GM18499 (cell line): ENCODE data around the gene MC1R.
"Not testable (repeated sequence)": the region's sequence is repeated elsewhere in the genome, so short reads cannot be mapped to it uniquely, and the experiment has no call there.

Experiments used
- ATAC-seq: cut with Tn5 transposase; IDR thresholded peaks from one replicate; pipeline ENCODE4 v1.9.1; 2021; ENCODE audit warnings: moderate number of reproducible peaks; ENCODE audit not compliant: insufficient read depth, unreplicated experiment

The MC1R gene

GRCh38 chr16:89918453-89919347, at the start of gene MC1R:
TSS of gene MC1R (plus strand) at chr16:89918862. CDS start at chr16:89919259, 397 bp downstream.
- no peak for ATAC-seq

GRCh38 chr16:89869911-89870310, 48.8 kb upstream of the MC1R start:
- no peak for ATAC-seq

GRCh38 chr16:89870440-89870839, 48.2 kb upstream of the MC1R start:
- ATAC-seq, result no peak

- no peak for ATAC-seq
These were observed 46.8 kb upstream of the MC1R start for GRCh38 chr16:89871895-89872294.

- no peak for ATAC-seq
These were observed 45.3 kb upstream of the MC1R start, which contains the start of gene TCF25 for GRCh38 chr16:89873109-89873971. TSS of gene TCF25 (plus strand) at chr16:89873592. CDS start at chr16:89873668, 76 bp downstream.

- no peak for ATAC-seq
These were observed 44.5 kb upstream of the MC1R start for GRCh38 chr16:89873972-89874689.

- not testable (repeated sequence) for ATAC-seq
These were observed 39.5 kb upstream of the MC1R start for GRCh38 chr16:89879123-89879522.

- no peak for ATAC-seq
These were observed 37.9 kb upstream of the MC1R start for GRCh38 chr16:89880477-89881367.

- no peak for ATAC-seq
These were observed 37.3 kb upstream of the MC1R start for GRCh38 chr16:89881368-89881730.

GRCh38 chr16:89883346-89884040, 35.2 kb upstream of the MC1R start:
- no peak for ATAC-seq

GRCh38 chr16:89884041-89884421, 34.6 kb upstream of the MC1R start:
- ATAC-seq, result no peak

GRCh38 chr16:89887243-89887642, 31.4 kb upstream of the MC1R start:
- ATAC-seq, result no peak

- ATAC-seq, result no peak
These were observed 28.5 kb upstream of the MC1R start for GRCh38 chr16:89890200-89890599.

GRCh38 chr16:89890886-89891657, 27.6 kb upstream of the MC1R start:
- ATAC-seq, result no peak

GRCh38 chr16:89892055-89892630, 26.5 kb upstream of the MC1R start:
- ATAC-seq, result no peak

GRCh38 chr16:89892635-89893034, 26.0 kb upstream of the MC1R start:
- ATAC-seq, result no peak

GRCh38 chr16:89893642-89894548, 24.8 kb upstream of the MC1R start:
- ATAC-seq, result no peak
